HEK293T (cell line): ENCODE measurements around the gene QSOX1.

Experiments used
- CTCF ChIA-PET: fragments of 350-600 bp; formaldehyde crosslinking; extraction: SDS; loops from one replicate; lab custom pipeline; 2021; ENCODE audit warnings: antibody characterized with exemption, inconsistent platforms; lab: Yijun Ruan, JAX
- POLR2A ChIA-PET: fragments of 350-600 bp; formaldehyde crosslinking; extraction: SDS; loops from one replicate; lab custom pipeline; 2020; ENCODE audit warnings: antibody characterized with exemption, inconsistent platforms; lab: Yijun Ruan, JAX
- DNase-seq: peaks from one replicate; pipeline ENCODE4 v3.0.0; 2012; ENCODE audit warnings: mixed read lengths; ENCODE audit errors: extremely low spot score
- ARNT ChIP-seq: fragments of 450-650 bp; IDR thresholded peaks from 2 replicates; pipeline ENCODE4 v1.6.1; 2017; ENCODE audit warnings: mild to moderate bottlenecking
- BHLHE40 ChIP-seq: fragments of 450-650 bp; IDR thresholded peaks from 2 replicates; pipeline ENCODE4 v1.6.1; 2016; ENCODE audit warnings: mild to moderate bottlenecking, moderate library complexity, borderline replicate concordance
- CTBP1 ChIP-seq: fragments of 450-650 bp; IDR thresholded peaks from 2 replicates; pipeline ENCODE4 v1.6.1; 2016; ENCODE audit warnings: borderline replicate concordance
- ELF4 ChIP-seq: fragments of 450-650 bp; IDR thresholded peaks from 2 replicates; pipeline ENCODE4 v1.6.1; 2017; ENCODE audit warnings: antibody characterized with exemption
- FOXA1 ChIP-seq: fragments of 450-650 bp; IDR thresholded peaks from 2 replicates; pipeline ENCODE4 v1.6.1; 2016; ENCODE audit warnings: mild to moderate bottlenecking
- FOXK2 ChIP-seq: fragments of 450-650 bp; IDR thresholded peaks from 2 replicates; pipeline ENCODE4 v1.6.1; 2016; ENCODE audit warnings: mild to moderate bottlenecking
- FOXM1 ChIP-seq: fragments of 450-650 bp; IDR thresholded peaks from 2 replicates; pipeline ENCODE4 v1.6.1; 2017; ENCODE audit warnings: mild to moderate bottlenecking, borderline replicate concordance
- HDGF ChIP-seq: fragments of 450-650 bp; IDR thresholded peaks from 2 replicates; pipeline ENCODE4 v1.6.1; 2017; ENCODE audit warnings: antibody characterized with exemption, borderline replicate concordance
- L3MBTL2 ChIP-seq: fragments of 450-650 bp; conservative IDR thresholded peaks from 2 replicates; pipeline ENCODE4 v1.6.1; 2016; ENCODE audit warnings: mild to moderate bottlenecking
- LEF1 ChIP-seq: fragments of 450-650 bp; IDR thresholded peaks from 2 replicates; pipeline ENCODE4 v1.6.1; 2017; ENCODE audit warnings: mild to moderate bottlenecking, borderline replicate concordance
- NFRKB ChIP-seq: fragments of 450-650 bp; IDR thresholded peaks from 2 replicates; pipeline ENCODE4 v1.6.1; 2016; ENCODE audit warnings: mild to moderate bottlenecking, moderate library complexity
- PKNOX1 ChIP-seq: fragments of 450-650 bp; IDR thresholded peaks from 2 replicates; pipeline ENCODE4 v1.6.1; 2016
- SP1 ChIP-seq: fragments of 450-650 bp; IDR thresholded peaks from 2 replicates; pipeline ENCODE4 v1.6.1; 2017
- SUZ12 ChIP-seq: fragments of 450-650 bp; IDR thresholded peaks from 2 replicates; pipeline ENCODE4 v1.6.1; 2016; ENCODE audit warnings: mild to moderate bottlenecking
- TARDBP ChIP-seq: fragments of 450-650 bp; IDR thresholded peaks from 2 replicates; pipeline ENCODE4 v1.6.1; 2016
- ZNF384 ChIP-seq: fragments of 450-650 bp; IDR thresholded peaks from 2 replicates; pipeline ENCODE4 v1.6.1; 2016

Gene QSOX1

GRCh38 chr1:180143359-180143758 lies 11.3 kb upstream of the QSOX1 start:
- ChIA-PET CTCF (interaction anchor here (0.7 kb wide), 1 partner anchor 1022 kb away, joined by 6 read pairs; no protein-coding TSS in a partner anchor), POLR2A (interaction anchor here (3.2 kb wide), 1 partner anchor 11 kb away, joined by 13 read pairs; the partner anchor contains the start of gene QSOX1)
- no peak for DNase-seq
- TF ChIP-seq FOXK2 (no peak), SP1 (no peak), TARDBP (no peak), ELF4 (no peak), LEF1 (no peak), NFRKB (no peak), BHLHE40 (no peak), ZNF384 (no peak), FOXM1 (no peak), HDGF (no peak), FOXA1 (no peak), ARNT (no peak), PKNOX1 (no peak), SUZ12 (no peak), L3MBTL2 (no peak)

- no peak for DNase-seq
- POLR2A ChIA-PET: interaction anchor here (3.2 kb wide), 1 partner anchor 9 kb away, joined by 13 read pairs; the partner anchor contains the start of gene QSOX1
- CTCF ChIA-PET: no interaction called here
- TF ChIP-seq PKNOX1 (no peak), CTBP1 (no peak), HDGF (no peak), ARNT (no peak)
Measured at GRCh38 chr1:180144659-180145357, 9.9 kb upstream of the QSOX1 start.

GRCh38 chr1:180145446-180145845 lies 9.2 kb upstream of the QSOX1 start:
- POLR2A ChIA-PET: interaction anchor here (3.2 kb wide), 1 partner anchor 9 kb away, joined by 13 read pairs; the partner anchor contains the start of gene QSOX1
- no peak for TF ChIP-seq SP1
- TF ChIP-seq ZNF384: no peak
- TF ChIP-seq ELF4: no peak
- no peak for TF ChIP-seq L3MBTL2
- no peak for TF ChIP-seq CTBP1
- TF ChIP-seq HDGF: no peak
- TF ChIP-seq TARDBP: no peak
- no peak for TF ChIP-seq PKNOX1
- TF ChIP-seq FOXM1: no peak
- no peak for TF ChIP-seq SUZ12
- TF ChIP-seq FOXK2: no peak
- no peak for TF ChIP-seq NFRKB
- TF ChIP-seq ARNT: no peak
- no peak for DNase-seq
- CTCF ChIA-PET: no interaction called here

GRCh38 chr1:180150982-180151381 lies 3.7 kb upstream of the QSOX1 start:
- ChIA-PET POLR2A (no interaction called here), CTCF (no interaction called here)
- no peak for DNase-seq
- no peak for TF ChIP-seq FOXA1

GRCh38 chr1:180151508-180151907 lies 3.2 kb upstream of the QSOX1 start:
- DNase-seq: no peak
- CTCF ChIA-PET: no interaction called here
- TF ChIP-seq L3MBTL2: no peak
- TF ChIP-seq ZNF384: no peak
- TF ChIP-seq FOXA1: no peak
- POLR2A ChIA-PET: no interaction called here

GRCh38 chr1:180152588-180152987 lies 2.1 kb upstream of the QSOX1 start:
- no peak for DNase-seq
- TF ChIP-seq LEF1: no peak
- no peak for TF ChIP-seq FOXM1
- TF ChIP-seq FOXK2: no peak
- no peak for TF ChIP-seq ELF4
- no peak for TF ChIP-seq BHLHE40
- TF ChIP-seq SP1: no peak
- no peak for TF ChIP-seq PKNOX1
- no peak for TF ChIP-seq ZNF384
- ChIA-PET CTCF (no interaction called here), POLR2A (no interaction called here)
